Anterior cingulate cortex (tissue), 58 donors: ENCODE data around the gene CDC42SE2.
A peak's percentile ranks its signal among the peaks of the same experiment; 100 is the strongest.

Experiments used
- DNase-seq, 58 donors: peaks; one replicate each; lab custom pipeline; 2025; lab: John Stamatoyannopoulos, UW

Gene CDC42SE2

DNA sequence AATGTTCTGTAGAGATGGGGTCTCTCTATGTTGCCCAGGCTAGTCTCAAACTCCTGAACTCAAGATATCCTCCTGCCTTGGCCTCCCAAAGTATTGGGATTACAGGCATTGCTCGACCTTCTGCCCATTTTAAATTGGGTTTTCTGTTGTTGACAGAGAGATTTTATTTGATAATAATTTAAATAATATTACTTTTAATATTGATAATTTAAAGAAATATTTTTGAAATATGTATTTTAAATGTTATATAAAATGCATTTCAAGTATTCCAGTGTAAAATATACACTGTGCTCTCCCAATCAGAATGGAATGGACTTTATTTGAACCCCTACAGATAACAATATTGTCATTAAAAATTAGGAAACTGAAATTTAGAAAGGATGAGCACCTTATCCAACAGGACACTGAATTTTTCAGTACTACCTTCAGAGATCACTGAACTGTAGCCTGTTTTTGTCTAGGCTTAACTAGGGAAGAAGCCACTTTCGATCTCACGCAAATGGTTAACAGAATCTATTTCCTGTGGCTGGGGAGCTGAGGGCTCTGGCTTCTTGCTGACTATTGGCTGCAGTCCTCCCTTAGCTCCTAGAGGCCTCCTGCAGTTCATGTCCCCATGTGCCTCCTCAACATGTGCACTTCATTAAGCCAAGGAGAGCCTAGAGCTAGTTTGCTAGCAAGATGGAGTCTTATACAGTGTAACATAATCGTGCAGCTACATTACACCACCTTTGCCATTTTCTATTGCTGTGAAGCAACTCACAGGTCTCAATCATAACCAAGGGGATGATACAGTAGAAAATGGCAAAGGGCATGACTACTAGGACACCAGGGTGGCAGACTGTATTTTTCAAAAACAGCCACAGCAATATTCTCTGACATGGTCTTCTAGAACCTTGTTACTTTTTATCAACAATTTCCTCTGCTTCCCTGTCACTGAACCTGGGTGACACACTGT, 150.0 kb downstream of the CDC42SE2 start:
- no peak for DNase-seq

DNA sequence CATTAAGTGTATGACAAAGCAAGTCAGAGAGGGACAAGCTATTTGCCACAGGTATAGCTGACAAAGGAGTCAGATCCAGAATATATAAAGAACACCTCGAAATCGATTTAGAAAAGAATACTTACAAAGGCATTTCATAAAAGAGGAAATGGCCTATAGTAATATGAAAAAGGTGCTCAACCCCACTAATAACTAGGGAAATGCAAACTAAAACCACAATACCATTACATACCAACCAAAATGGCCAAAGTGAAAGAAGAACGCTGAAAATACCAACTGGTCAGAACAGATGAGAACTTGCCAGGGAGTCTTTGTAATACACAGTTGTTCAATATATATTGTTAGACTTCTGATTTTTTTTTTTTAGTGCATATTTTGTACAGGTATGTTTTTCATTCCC, 152.9 kb downstream of the CDC42SE2 start:
- DNase-seq = no peak

DNA sequence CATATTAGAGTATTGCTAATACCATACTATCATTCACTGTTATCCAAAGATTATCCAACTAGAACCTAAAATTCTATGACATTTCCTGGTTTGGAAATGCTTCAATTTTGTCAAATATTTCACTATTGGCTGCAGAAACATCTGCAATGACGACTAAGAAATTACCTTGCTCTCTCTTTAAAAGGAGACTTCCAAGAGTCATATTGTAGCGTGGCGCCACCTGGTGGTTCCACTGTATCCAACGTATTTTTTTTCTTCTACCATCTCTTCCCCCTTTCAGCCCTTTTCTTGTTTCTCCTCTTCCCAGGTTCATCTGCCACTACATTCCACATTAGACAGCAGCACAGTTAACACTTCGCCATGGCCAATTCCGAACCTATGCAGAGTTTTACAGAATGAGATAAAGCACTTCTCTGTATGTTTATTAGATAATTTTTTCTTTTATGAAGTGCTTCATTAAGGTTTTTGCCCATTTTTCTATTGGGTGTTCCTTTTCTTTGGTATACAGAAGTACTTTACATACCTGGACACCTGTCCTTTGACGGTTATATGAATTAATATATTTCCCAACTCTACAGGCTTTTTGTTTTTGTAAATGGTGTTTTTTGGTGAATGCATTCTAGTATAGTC, 153.5 kb downstream of the CDC42SE2 start:
- peak in 54 of 58 donors; percentile 1 to 85 (median 44) for DNase-seq

DNA sequence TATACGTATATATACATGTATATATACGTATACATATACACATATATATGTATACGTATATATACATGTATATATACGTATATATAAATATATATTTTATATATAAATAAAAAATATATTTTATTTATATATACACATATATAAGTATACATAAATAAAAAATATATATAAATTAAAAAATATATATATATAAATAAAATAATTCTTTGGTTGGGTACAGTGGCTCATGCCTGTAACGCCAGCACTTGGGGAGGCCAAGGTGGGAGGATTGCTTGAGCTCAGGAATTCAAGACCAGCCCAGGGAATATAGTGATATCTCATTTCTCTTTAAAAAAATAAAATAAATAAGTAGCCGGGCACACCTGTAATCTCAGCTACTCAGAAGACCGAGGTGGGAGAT, 155.0 kb downstream of the CDC42SE2 start:
- no peak for DNase-seq

DNA sequence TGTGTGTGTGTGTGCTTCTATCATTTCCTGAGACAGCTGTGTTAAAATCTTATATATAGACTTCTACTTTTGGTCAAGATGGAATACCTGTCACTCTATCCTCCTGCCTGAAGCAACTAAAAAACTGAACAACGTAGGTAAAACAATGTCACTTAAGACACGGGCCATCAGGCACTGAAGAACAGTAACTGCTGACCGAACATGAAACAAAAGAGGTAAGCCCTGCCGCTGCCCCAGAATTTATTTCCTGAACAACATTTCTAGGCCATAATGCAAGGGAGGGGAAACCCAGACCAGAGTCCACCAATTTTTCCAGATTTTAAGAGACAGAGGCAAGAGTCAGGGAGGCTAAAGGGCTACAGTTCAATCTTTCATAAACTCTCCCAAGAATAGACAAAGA, 156.0 kb downstream of the CDC42SE2 start:
- no peak for DNase-seq

DNA sequence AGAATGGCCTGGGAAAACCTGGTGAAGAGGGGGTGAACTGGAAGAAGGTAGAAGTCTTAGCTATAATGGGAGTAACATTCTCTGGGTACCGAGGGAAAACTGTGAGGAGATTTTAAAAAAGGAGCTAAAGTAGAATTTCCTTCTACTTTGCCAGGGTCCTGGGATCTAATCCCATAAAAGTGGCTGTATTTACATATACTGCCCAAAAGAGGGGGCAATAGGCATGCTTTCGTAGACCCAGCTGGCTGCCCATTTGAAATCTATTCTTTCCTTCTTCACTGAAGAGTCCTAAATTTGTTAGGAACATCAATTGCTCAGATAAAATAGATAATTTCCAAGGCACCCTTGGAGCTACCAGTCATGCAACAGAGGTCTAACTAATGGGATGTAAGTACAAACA, 159.2 kb downstream of the CDC42SE2 start:
- DNase-seq = no peak

DNA sequence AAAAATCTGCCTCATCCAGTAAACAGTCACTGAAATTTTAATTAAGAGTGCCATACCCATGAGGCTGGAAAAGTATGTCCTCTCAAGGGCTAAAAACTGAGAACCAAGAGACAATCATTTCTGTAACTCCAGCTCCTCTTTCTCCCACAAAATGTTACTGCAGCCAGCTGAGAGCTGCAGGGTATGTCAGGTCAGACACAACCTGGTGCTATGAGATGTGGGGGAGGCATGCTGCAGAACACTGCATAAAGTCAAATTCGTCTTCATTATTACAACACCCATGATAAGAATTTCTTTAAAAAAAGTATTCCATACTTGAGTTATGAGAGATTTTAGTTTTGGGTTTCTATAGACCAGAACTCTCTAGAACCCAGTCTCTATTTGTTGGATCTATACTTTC, 162.2 kb downstream of the CDC42SE2 start:
- DNase-seq = no peak

DNA sequence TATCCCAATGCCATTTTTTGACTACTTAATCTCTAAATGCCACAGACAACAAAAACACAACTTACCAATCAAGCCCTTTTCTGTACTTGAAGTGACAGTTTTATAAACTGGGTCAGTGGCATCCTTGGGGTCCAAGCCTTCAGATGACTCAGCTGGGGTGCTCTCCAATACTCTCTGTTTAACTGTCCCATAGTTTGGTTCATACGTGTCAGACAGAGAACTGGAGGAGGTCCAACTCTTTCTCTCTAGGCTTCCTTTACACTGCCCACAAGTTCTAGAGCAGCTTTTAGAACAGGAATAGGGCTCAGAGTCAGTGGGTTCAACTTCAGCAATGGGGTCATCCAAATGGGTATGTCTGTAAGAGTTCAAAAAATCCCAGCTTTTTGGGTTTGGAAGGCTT, 166.9 kb downstream of the CDC42SE2 start:
- DNase-seq = no peak

DNA sequence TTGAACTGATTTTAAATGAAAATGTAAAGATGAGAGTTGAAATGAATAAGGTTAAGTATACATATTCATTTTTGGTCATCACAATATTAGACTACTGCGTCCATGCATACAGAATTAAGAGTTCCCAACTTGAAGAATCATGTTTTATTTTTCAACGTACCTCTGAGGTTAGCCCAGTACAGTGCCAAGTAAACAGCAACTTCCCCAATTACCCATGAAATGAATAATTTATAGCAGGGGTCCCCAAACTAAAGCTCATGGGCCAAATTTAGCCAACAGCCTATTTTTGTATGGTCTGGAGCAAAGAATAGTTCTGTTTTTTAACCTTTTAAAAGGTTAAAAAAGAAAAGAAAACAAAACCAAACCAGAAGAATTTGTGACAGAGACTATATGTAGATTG, 167.9 kb downstream of the CDC42SE2 start:
- no peak for DNase-seq

DNA sequence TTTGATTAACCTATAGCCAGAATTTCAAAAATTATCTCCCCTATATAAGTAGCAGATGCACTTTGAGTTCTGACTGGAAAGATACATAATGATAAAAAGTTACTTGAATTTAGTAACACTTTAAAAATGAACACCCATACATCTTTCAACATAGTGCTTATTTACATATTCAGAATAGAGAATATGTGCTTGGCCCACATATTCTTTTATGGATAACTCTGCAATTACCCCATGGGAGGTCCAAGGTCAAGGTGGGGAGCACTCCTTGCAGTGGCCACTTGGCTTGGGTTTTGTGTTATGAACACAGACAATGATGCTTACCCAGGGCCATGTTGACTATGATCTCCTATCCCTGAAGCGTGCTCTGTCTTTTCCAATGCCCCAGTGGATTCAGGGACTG, 169.3 kb downstream of the CDC42SE2 start:
- no peak for DNase-seq

DNA sequence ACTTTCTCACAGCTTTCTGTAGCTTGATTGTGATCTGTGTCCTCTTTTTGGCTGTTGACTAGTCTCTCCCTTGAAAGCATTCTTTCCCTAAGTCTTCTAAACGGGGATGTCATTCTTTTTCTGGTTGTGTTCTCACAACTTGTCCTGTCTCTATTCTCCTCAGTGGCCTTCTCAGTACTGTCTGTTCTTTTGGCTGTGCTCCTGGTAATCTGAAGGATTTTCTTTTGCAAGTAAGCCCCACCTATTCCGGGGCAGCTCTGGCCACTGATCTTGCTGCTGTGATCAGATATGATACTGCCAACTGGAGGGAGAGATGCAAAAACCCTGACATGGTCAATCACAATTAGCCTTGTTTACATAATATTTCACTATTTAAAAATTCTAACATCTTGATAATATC, 172.2 kb downstream of the CDC42SE2 start:
- DNase-seq = peak in 4 of 58 donors; percentile 8 to 55 (median 22)

DNA sequence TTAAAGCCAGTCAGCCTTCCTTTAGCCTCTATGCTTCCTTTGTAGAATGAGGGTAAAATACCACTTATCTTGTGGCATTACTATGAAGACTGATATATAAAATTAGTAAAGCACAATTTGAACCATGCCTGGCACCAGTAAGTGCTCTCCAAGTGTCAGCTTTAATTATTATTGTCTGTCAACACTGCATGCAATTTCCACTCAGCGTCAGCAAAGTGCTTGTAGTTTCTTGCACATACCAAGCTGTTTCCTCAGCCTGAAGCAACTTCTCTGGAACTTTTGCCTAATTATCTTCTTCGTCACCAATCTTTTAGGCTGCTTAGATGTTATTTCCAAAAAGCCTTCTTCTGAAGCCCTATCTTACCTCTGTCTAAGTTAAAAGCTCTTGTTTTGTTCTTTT, 177.3 kb downstream of the CDC42SE2 start:
- DNase-seq = no peak
